ENCODE data around the gene MRPL12. TPM values are rescaled to one million over a fixed set of nuclear protein-coding genes. Genes with fewer than 3 reads are reported as not detected.

Gene MRPL12
- total and polyA plus RNA-seq, 9 of the 15 experiments (the other 6 are each of a cell fraction or from before 2014, with no cell fraction given): 0.94 to 338 (median 100) TPM

GRCh38 chr17:81703747-81704654 lies 834 bp downstream of the MRPL12 start (continued):
- TF ChIP-seq FOXK1 (CRISPR knock-in tag; IDR thresholded peaks at IDR 0.05; ENCODE audit: borderline replicate concordance) (no peak), RCOR1 (IDR thresholded peaks at IDR 0.05; ENCODE audit: borderline replicate concordance in 1 of 2, low read depth in 2 of 2, low read length in 2 of 2) (no peak), BRD9 (IDR thresholded peaks at IDR 0.05; ENCODE audit: low read depth, partially characterized antibody) (no peak), PREB (CRISPR knock-in tag; IDR thresholded peaks at IDR 0.05) (no peak), REST (IDR thresholded peaks at IDR 0.05; ENCODE audit: borderline replicate concordance) (no peak), REST (CRISPR knock-in tag; IDR thresholded peaks at IDR 0.05; ENCODE audit: low read depth) (no peak), FOXK2 (conservative IDR thresholded peaks at IDR 0.05 in 1 of 2, IDR thresholded peaks at IDR 0.05 in 1 of 2; ENCODE audit: low read depth in 2 of 2) (no peak), CBX3 (IDR thresholded peaks at IDR 0.05; ENCODE audit: borderline replicate concordance in 1 of 2, low read length in 2 of 2) (no peak), SMAD3 (CRISPR knock-in tag; conservative IDR thresholded peaks at IDR 0.05) (no peak), TBL1XR1 (IDR thresholded peaks at IDR 0.05; ENCODE audit: low read length in 2 of 2) (no peak), KLF16 (IDR thresholded peaks at IDR 0.05) (no peak), MTF1 (CRISPR knock-in tag; IDR thresholded peaks at IDR 0.05; ENCODE audit: borderline replicate concordance) (no peak), ZNF121 (CRISPR knock-in tag; conservative IDR thresholded peaks at IDR 0.05) (no peak), POLR2AphosphoS5 (IDR thresholded peaks at IDR 0.05; ENCODE audit: control insufficient read depth, insufficient read depth, low read depth, low read length) (no peak), RB1 (IDR thresholded peaks at IDR 0.05; ENCODE audit: low read depth) (no peak), E2F5 (CRISPR knock-in tag; IDR thresholded peaks at IDR 0.05) (0 out of 2 replicates have a peak, but pooled peaks have one; percentile 1), ZNF324 (CRISPR knock-in tag; IDR thresholded peaks at IDR 0.05) (no peak)
